NCI-H2107 treated with DMSO at 0.1 percent for 48 hours (cell line): ENCODE data around the gene STAP2.
A peak's percentile ranks its signal among the peaks of the same experiment; 100 is the strongest.

ENCODE experiments used
- DNase-seq: peaks from one replicate; lab custom pipeline; 2025; ENCODE audit not compliant: unreplicated experiment; lab: John Stamatoyannopoulos, UW

The STAP2 gene, protein sequence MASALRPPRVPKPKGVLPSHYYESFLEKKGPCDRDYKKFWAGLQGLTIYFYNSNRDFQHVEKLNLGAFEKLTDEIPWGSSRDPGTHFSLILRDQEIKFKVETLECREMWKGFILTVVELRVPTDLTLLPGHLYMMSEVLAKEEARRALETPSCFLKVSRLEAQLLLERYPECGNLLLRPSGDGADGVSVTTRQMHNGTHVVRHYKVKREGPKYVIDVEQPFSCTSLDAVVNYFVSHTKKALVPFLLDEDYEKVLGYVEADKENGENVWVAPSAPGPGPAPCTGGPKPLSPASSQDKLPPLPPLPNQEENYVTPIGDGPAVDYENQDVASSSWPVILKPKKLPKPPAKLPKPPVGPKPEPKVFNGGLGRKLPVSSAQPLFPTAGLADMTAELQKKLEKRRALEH

DNA sequence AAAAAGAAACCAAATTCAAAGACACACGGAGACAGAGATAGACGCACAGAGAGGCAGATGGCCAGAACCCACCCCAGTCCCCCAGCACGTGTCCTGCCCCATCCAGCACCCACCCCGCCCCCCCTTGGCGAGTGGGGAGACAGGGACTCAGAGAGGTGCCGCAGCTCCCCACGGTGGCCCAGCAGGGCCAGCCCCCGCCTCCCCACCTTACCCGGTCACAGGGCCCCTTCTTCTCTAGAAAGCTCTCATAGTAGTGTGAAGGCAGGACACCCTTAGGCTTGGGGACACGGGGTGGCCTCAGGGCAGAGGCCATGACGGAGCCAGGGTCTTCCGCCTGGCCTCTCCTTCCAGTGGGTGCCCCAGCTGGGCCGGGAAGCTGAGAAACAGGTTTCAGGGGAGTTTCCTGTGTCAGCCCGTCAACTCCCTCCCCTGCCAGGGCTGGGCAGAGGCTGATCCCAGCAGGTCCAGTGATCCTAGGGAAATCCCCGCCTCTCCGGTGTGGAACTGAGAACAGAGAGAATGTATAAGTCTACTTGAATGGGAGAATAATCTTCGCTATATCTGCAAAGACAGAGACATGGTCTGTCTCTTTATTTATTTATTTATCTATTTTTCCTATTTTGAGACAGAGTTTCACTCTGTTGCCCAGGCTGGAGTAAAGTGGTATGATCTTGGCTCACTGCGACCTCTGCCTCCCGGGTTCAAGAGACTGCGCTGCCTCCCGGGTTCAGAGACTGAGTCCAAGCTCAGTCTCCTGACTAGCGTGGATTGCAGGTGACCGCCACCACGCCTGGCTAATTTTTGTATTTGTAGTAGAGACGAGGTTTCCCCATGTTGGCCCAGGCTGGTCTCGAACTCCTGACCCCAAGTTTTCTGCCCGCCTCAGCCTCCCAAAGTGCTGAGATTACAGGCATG, at the start of gene STAP2:
Gene STAP2, minus strand, starts transcription at position 387 of the 915 bp plus-strand sequence. Its CDS starts 74 bp downstream, at position 313.
- DNase-seq: no peak

- no peak for DNase-seq
These were observed 47.6 kb upstream of the STAP2 start for GRCh38 chr19:4386041-4386782.

- DNase-seq: no peak
These were observed 46.8 kb upstream of the STAP2 start for GRCh38 chr19:4385291-4386040.

GRCh38 chr19:4380254-4380727, 41.7 kb upstream of the STAP2 start:
- no peak for DNase-seq

DNA sequence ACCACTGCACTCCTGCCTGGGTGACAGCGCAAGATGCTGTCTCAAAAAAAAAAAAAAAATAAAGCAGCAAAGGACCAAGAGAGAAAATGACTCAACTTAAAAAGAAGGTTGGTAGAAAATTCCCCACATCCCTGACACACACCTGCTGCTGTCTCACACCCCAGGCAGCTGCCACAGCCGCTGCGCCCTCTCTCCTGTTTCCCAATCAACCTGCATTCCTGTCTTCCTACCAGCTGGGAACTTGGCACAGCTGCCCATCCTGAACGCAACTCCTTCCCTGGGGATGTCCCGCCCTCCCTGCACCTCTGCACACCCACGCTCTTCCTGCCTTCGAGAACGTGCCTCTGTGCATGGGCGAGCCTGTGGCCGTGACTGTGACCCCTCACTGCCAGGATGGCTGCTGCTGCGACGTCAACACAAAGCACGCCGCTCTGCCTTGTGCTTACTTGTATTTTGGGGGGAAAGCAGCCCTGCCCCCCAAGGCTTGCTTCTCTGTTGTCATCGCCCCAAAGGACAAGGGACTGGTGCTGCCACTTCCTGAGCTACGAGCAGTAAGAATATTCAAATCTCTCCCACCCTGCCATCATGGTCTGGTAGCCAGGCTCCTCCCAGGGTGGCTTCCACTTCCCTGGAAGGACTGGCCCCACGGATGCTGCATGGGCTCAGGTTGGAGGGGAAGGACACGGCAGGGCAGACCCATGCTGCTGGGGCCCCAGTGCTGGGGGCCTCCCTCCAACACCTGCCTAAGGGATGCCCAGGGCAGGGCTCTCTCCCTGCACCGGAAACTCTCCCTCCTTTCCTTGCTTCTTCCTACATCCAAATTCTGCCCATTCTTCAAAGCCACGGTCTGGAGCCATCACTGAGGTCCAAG, 41.0 kb upstream of the STAP2 start:
- peak; percentile 63 for DNase-seq

GRCh38 chr19:4378886-4379285, 40.3 kb upstream of the STAP2 start:
- no peak for DNase-seq

DNA sequence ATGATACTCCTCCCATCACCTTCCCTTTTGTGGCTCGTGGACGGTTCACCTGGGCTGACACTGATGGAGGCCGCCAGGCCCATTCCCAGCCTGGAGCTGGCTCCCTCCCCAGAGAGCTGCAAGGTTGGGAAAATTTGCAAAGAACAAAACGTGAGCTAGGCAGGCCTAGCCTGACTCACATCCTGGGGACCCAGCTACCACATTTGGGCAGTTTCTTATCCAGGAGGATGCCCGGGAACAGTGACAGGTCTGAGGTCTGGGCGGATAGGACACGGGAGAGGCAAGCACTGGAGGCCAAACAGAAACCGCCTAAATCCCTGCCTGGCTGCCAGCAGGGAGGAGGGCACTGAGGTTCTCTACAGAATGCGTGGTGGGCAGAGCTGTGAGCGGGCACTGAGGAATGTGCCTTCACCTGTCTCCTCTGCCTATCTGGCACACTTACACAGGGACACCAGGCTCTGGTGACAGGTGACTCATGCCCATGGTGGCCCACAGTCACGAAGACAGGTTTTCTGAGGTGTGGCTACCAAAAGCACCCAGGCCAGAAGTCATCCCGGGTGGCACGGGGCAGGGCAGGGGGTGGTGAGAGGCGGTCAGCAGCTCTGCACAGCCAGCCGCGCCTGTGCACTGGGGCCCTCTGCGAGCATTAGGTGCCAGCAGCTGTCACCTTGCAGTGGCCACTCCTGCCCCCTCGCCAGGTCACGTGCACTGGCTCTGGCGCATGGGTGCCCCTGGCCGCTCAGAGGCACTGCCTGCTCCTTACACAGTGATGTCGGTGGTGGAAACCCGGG, 38.6 kb upstream of the STAP2 start:
- no peak for DNase-seq

DNA sequence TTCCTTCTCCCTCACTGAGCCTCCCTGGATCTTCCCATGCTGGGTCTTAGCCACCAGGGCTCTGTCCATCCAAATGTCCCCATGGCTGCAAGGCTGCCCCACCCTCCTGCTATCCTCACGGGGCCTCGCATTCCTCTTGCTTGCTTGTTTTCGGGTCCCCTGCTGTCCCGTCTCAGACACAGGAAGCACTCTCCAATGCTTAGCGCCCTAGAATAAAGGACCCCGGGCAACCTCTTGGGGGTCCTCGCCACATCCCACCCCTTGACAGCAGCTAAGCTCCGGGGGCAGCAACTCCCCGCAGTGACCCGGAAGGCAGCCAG, 38.0 kb upstream of the STAP2 start:
- DNase-seq: no peak

DNA sequence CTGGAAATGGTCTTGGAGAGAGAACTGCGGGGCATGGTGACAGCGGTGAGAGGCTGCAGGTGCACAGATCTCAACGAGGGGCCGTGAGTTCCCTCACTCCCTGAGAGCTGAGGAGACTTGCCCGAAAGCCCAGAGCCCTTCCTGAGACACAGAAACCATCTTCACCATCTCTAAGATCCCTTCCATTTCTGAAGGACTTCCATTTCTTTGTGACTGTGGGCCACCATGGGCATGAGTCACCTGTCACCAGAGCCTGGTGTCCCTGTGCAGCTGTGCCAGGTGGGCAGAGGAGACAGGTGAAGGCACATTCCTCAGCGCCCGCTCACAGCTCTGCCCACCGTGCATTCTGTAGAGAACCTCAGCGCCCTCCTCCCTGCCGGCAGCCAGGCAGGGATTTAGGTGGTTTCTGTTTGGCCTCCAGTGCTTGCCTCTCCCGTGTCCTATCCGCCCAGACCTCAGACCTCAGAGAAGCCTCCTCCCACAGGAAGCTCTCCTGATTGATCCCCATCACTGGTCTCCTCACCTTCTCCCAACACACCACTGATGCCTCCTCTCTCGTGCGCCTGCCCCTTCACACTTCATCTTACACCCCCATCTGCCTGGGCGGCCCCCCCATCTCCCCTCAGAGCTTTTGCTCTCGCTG, 37.5 kb upstream of the STAP2 start:
- DNase-seq: peak; percentile 24

- DNase-seq: peak; percentile 41
These were observed 36.8 kb upstream of the STAP2 start for GRCh38 chr19:4375164-4376027.

DNA sequence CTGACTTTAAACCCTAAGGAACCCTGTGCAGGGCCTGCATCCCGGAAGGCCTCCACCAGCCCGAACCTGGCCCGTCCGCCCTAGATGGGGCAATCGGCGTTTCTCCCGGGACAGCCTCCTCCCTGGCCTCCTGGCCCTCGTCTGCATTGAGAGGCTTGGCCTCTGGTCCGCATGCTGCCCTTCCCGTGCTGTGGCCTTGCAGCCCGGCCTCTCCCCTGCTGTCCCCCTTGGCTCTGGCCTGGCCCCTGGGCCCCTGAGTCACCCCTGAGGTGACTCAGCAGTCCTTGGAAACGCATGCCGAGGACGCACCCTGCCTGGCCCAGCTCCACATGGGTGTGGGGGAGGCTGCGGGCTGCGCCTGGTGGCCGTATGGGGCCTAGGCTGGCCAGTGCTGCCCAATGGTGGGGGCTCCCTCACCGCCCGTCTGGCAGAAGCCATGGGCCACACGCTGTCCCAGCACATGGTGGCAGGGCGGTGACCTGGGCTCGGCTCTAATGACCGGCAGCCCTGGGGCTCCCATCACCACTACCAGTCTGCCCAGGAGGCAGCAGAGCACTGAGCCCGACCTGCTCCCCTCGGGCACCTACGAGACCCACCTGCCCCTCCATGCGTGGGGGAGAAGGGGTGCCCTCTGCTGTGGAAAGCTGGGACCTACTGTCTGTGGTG, 36.0 kb upstream of the STAP2 start:
- no peak for DNase-seq

GRCh38 chr19:4373601-4374497, 35.2 kb upstream of the STAP2 start:
- no peak for DNase-seq

DNA sequence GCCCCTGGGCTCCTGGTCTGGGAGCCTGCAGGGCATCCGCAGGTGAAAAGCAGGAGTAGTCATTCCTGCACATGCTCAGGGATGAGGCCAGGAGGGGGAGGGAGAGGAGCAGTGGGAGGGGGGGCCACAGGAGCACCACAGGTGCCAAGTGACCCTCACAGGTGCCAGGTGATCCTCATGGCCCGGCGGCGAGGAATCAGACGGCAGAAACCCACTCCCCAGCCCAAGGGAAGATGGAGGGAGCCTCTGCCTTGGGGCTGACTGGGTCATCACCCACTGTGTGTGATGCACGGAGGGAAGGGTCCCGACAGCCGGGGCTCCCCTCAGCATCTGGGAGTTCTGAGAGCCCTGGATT, 34.4 kb upstream of the STAP2 start:
- DNase-seq: no peak

DNA sequence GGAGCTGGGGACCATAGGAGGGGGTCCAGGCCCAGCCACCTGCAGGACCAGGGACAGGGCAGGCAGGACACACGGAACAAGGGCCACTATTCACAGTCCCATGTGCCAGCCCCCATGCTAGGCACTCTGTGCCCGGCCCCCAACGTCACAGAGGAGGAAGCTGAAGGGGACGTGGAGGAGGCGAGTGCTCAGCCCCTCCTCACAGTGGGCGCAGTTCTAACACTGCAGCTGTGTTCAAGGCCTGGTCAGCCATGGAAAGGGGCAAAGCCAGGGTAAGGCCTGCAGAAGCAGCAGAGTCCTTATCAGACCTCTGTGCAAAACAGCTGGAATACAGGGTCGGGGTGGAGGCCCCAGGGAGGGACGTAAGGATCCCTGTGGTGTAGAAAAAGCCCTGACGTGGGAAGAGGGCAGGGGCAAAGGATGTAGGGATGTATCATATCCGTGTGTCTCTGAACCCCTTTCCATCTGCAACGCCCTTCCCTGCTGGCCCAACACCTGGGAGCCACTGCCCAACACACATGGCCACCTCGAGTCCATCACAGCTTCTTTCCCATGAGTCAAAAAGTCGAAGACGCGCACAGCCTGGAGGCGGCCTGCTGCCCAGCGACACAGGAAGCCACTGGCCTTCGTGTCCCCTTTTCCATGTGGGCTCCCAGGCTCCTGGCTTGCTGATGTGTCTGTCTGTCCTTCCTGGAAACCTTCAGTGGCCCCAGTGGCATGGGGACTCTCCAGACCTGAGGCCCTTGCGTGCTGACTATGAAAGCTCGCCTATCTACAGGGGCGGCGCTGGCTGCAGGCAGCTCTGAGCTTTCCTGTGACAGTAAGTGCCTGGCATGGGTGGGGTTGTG, 33.8 kb upstream of the STAP2 start:
- DNase-seq: no peak
